ENCODE measurements around the gene KPNA1. TPM values are rescaled to one million over a fixed set of nuclear protein-coding genes. Genes with fewer than 3 reads are reported as not detected.
A peak's percentile ranks its signal among the peaks of the same experiment; 100 is the strongest.

Gene KPNA1
- total and polyA plus RNA-seq, 2 of the 13 experiments (the other 11 are each of a cell fraction or from before 2014, with no cell fraction given), result 15.4 to 30.0 TPM

DNA sequence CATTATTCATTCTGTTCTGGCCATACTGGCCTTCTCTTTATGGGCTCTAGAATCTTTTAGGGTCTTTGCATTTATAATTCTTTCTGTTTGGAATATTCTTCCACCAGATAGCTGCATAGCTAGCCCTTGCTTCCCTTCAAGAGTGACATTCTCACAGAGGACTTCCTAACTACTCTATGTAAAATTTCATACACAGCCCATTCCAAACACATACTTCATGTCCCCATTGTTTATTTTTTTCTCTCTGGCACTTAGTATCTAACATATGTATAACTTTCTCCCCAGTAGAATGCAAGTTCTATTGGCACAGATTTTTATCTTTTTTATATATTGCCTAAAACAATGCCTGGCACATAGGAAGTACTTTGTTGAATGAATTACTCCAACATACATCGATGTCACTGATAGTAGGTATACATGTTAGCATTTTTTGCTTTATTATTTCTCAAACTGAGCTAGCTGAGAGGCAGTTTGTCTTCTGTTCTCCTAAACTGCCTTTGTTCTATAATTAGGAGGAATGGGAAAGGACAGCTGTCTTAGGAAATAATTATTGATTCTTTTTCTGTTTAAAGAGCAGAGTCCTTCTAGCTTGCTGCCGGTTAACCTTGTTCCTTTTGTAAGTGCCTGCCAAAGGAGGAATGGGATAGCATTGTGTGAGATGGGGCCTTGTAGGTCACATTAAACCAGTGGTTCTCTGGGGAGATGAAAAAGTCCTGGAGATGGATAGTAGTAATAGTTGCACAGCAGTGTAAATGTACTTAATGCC is 122.9 kb downstream of the KPNA1 start (continued):
- no peak for TF ChIP-seq ZNF431 (CRISPR knock-in tag; IDR thresholded peaks at IDR 0.05; ENCODE audit: borderline replicate concordance, low read depth)
- TF ChIP-seq ZKSCAN8 (CRISPR knock-in tag; IDR thresholded peaks at IDR 0.05; ENCODE audit: borderline replicate concordance), result peak; percentile 49; the same call in 1 of the 2 replicates
- TF ChIP-seq NFKBIZ (CRISPR knock-in tag; IDR thresholded peaks at IDR 0.05), result 0 out of 2 replicates have a peak, but pooled peaks have one; percentile 30
- TF ChIP-seq PHF21A (CRISPR knock-in tag; IDR thresholded peaks at IDR 0.05), result no peak
- TF ChIP-seq TCF7 (IDR thresholded peaks at IDR 0.05; ENCODE audit: low read depth), result peak; percentile 50; the same call in 1 of the 2 replicates
- peak; percentile 73; the same call in 1 of the 2 replicates for TF ChIP-seq ATF2 (CRISPR knock-in tag; IDR thresholded peaks at IDR 0.05)
- peak; percentile 68 for TF ChIP-seq FOXA3 (CRISPR knock-in tag; IDR thresholded peaks at IDR 0.05)
- TF ChIP-seq, protein P1, sequence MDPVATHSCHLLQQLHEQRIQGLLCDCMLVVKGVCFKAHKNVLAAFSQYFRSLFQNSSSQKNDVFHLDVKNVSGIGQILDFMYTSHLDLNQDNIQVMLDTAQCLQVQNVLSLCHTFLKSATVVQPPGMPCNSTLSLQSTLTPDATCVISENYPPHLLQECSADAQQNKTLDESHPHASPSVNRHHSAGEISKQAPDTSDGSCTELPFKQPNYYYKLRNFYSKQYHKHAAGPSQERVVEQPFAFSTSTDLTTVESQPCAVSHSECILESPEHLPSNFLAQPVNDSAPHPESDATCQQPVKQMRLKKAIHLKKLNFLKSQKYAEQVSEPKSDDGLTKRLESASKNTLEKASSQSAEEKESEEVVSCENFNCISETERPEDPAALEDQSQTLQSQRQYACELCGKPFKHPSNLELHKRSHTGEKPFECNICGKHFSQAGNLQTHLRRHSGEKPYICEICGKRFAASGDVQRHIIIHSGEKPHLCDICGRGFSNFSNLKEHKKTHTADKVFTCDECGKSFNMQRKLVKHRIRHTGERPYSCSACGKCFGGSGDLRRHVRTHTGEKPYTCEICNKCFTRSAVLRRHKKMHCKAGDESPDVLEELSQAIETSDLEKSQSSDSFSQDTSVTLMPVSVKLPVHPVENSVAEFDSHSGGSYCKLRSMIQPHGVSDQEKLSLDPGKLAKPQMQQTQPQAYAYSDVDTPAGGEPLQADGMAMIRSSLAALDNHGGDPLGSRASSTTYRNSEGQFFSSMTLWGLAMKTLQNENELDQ (CRISPR knock-in tag; IDR thresholded peaks at IDR 0.05; ENCODE audit: borderline replicate concordance), result no peak
- no peak for TF ChIP-seq TFDP1 (CRISPR knock-in tag; IDR thresholded peaks at IDR 0.05; ENCODE audit: borderline replicate concordance)
- no peak for TF ChIP-seq ZNF362 (CRISPR knock-in tag; IDR thresholded peaks at IDR 0.05; ENCODE audit: borderline replicate concordance)
- no peak for TF ChIP-seq ZMYM3 (CRISPR knock-in tag; IDR thresholded peaks at IDR 0.05)
- TF ChIP-seq RFX3 (CRISPR knock-in tag; IDR thresholded peaks at IDR 0.05), result no peak
- peak; percentile 55 for TF ChIP-seq PHF5A (CRISPR knock-in tag; IDR thresholded peaks at IDR 0.05; ENCODE audit: low read depth, unreplicated experiment)
- TF ChIP-seq NR2F6 (IDR thresholded peaks at IDR 0.05), result 0 out of 2 replicates have a peak, but pooled peaks have one; percentile 49
- TF ChIP-seq NR2F6 (CRISPR knock-in tag; IDR thresholded peaks at IDR 0.05), result peak; percentile 23; the same call in 1 of the 2 replicates
- 0 out of 2 replicates have a peak, but pooled peaks have one; percentile 19 for TF ChIP-seq ATF7-NPFF (CRISPR knock-in tag; IDR thresholded peaks at IDR 0.05; ENCODE audit: low read depth)
- no peak for TF ChIP-seq HNRNPL (IDR thresholded peaks at IDR 0.05; ENCODE audit: low read depth, low read length)
- no peak for TF ChIP-seq HOXA9 (CRISPR knock-in tag; IDR thresholded peaks at IDR 0.05; ENCODE audit: borderline replicate concordance)
- no peak for TF ChIP-seq ZFP37 (CRISPR knock-in tag; IDR thresholded peaks at IDR 0.05; ENCODE audit: borderline replicate concordance)
- no peak; the same call in 1 of the 2 replicates for TF ChIP-seq CEBPB (IDR thresholded peaks at IDR 0.05; ENCODE audit: borderline replicate concordance, low read depth, low read length)
- no peak for TF ChIP-seq POLR2AphosphoS2 (IDR thresholded peaks at IDR 0.05; ENCODE audit: low read depth, low read length)
- TF ChIP-seq TSC22D2 (CRISPR knock-in tag; IDR thresholded peaks at IDR 0.05; ENCODE audit: borderline replicate concordance), result no peak
- no peak for TF ChIP-seq ZNF652 (CRISPR knock-in tag; IDR thresholded peaks at IDR 0.05; ENCODE audit: borderline replicate concordance, low read depth)
- no peak for TF ChIP-seq NFATC3 (CRISPR knock-in tag; IDR thresholded peaks at IDR 0.05)

Measured in HepG2 (cell line).